Testis (tissue), 3 donors: ENCODE data around the gene ADPRHL1. TPM values are rescaled to one million over a fixed set of nuclear protein-coding genes. Genes with fewer than 3 reads are reported as not detected.

ENCODE experiments used
- DNase-seq: peaks from one replicate; pipeline ENCODE4 v3.0.0-alpha.2; 2019
- H3K27ac ChIP-seq, 2 donors: fragments of 200-600 bp; sonication (generic); one replicate each; pipeline ENCODE4 v1.5.1; 2019
- H3K27me3 ChIP-seq: fragments of 200-600 bp; sonication (generic); one replicate; pipeline ENCODE4 v1.5.1; 2019
- H3K36me3 ChIP-seq: fragments of 200-600 bp; sonication (generic); one replicate; pipeline ENCODE4 v1.5.1; 2017; ENCODE audit warnings: low read depth; ENCODE audit errors: missing control alignments
- H3K4me1 ChIP-seq: fragments of 200-600 bp; sonication (generic); one replicate; pipeline ENCODE4 v1.5.1; 2019
- H3K4me3 ChIP-seq, 2 donors: fragments of 200-600 bp; sonication (generic); one replicate each; pipeline ENCODE4 v1.5.1; 2017 to 2019
- H3K9me3 ChIP-seq: fragments of 200-600 bp; sonication (generic); one replicate; pipeline ENCODE4 v1.5.1; 2017
- POLR2A ChIP-seq: fragments of 450-650 bp; IDR thresholded peaks from one replicate; pipeline ENCODE4 v1.6.1; 2017; ENCODE audit warnings: antibody characterized with exemption, mild to moderate bottlenecking, moderate library complexity
- WGBS, 2 donors: methylation state at CpG; one replicate each; pipeline ENCODE4 v1.1.5; 2018; 5-methylcytosine and 5-hydroxymethylcytosine counted together
- intact Hi-C: fragments of 100-400 bp; cut with DNase I; formaldehyde crosslinking; loops from one replicate; pipeline ENCODE4 v1.15.1; 2023; ENCODE audit warnings: low total_unique reads
- polyA plus RNA-seq: library from polyadenylated mRNA; stranded (reverse); fragments of 350-450 nt; fragmentation: Illumina TruSeq; extraction: RNeasy Lipid Tissue Mini Kit (QIAGEN cat#74804); gene quantifications from one replicate; pipeline ENCODE4 v1.2.3, GENCODE V29; 2014; ENCODE audit warnings: low read depth, low replicate concordance; ENCODE audit not compliant: insufficient read depth
- total RNA-seq, 2 donors: library from RNA; depleted of rRNA; stranded (reverse); fragments of >200 nt; gene quantifications; one replicate each; pipeline ENCODE4 v1.2.3, GENCODE V29; 2016
- TF ChIP-seq, protein P1 (sequence below), 3 experiments: fragments of 450-650 bp in 2 of 3; fragments of 200-600 bp in 1 of 3; sonication (generic) in 1 of 3; IDR thresholded peaks; one replicate each; pipeline ENCODE4 v1.5.1; 2016 to 2019; ENCODE audit warnings: antibody characterized with exemption in 3 of 3, mild to moderate bottlenecking in 2 of 3, moderate library complexity in 1 of 3

Gene ADPRHL1
- total and polyA plus RNA-seq, 3 donors from 2014 or later = 6.2 to 9.3 (median 6.6) TPM

- WGBS, 2 donors = 93 to 94% methylated on average over 10 of the region's 10 CpGs
- intact Hi-C loops = no loop called here
- Histone ChIP-seq H3K27me3 (no peaks in the 10 kb centered on the region), H3K9me3 (no peaks in the 10 kb centered on the region), H3K4me3 (no peak overlapping the region), H3K36me3 (no peaks in the 10 kb centered on the region), H3K27ac (no peak overlapping the region), H3K4me1 (no peaks in the 10 kb centered on the region)
- no peak for DNase-seq
- TF ChIP-seq, protein P1, sequence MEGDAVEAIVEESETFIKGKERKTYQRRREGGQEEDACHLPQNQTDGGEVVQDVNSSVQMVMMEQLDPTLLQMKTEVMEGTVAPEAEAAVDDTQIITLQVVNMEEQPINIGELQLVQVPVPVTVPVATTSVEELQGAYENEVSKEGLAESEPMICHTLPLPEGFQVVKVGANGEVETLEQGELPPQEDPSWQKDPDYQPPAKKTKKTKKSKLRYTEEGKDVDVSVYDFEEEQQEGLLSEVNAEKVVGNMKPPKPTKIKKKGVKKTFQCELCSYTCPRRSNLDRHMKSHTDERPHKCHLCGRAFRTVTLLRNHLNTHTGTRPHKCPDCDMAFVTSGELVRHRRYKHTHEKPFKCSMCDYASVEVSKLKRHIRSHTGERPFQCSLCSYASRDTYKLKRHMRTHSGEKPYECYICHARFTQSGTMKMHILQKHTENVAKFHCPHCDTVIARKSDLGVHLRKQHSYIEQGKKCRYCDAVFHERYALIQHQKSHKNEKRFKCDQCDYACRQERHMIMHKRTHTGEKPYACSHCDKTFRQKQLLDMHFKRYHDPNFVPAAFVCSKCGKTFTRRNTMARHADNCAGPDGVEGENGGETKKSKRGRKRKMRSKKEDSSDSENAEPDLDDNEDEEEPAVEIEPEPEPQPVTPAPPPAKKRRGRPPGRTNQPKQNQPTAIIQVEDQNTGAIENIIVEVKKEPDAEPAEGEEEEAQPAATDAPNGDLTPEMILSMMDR (IDR thresholded peaks at IDR 0.05) = no peak
- no peak for TF ChIP-seq POLR2A
Observed at GRCh38 chr13:113470073-113470472, 16.8 kb upstream of the ADPRHL1 start.

DNA sequence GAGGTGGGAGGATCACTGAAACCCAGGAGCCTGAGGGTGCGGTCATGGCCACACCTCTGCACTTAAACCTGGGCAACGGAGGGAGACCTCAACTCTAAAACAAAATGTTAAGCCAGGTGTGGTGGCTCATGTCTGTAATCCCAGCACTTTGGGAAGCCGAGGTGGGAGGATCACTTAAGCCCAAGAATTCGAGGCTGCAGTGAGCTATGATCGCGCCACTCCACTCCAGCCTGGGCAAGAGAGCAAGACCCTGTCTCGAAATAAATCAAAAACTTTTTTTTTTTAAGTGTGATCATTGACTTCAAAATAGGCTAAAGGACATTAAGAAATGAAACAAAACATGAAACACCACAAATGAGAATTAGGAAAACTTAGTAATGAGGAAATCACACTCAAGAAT, 16.3 kb upstream of the ADPRHL1 start:
- DNase-seq = no peak
- Histone ChIP-seq H3K27me3 (no peaks in the 10 kb centered on the region), H3K4me1 (no peaks in the 10 kb centered on the region), H3K27ac (no peak overlapping the region), H3K36me3 (no peaks in the 10 kb centered on the region), H3K4me3 (no peak overlapping the region), H3K9me3 (no peaks in the 10 kb centered on the region)
- intact Hi-C loops = no loop called here
- TF ChIP-seq, protein P1 (IDR thresholded peaks at IDR 0.05) = no peak
- WGBS, 2 donors = 91 to 94% methylated on average over 7 of the region's 7 CpGs

DNA sequence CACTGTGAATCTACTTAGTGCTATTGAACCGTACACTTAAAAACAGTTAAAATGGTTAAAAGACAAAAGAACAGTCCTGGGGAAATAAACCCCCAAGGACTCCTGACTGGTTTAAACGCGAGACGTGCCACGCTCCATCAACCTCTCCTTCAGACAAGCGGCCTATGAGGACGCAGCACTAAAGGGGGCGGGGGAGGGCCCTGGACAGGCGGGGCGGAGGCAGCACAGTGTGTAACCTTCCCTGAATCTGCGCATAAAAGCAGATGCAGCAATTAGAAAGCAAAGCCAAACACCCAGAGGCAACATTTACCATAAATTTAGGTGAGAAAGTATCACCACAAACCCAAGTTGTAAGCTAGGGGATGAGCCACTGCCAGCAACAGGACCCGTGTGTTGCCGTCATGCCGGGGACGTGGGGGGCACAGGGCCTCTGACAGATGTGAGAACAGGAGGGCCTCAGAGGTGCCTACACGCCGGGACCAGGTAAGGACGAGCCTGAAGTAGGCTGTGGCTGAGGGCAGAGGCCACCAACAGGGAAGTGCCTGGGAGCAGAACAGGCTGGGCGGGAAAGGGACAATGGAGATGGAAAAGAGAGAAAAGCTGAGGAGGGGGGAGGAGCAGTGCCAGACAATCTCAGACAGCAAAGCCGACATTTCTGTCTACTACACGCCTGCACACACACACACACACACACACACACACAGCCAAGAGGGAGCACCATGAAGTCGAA, 15.3 kb upstream of the ADPRHL1 start:
- Histone ChIP-seq H3K9me3 (no peaks in the 10 kb centered on the region), H3K27me3 (no peaks in the 10 kb centered on the region), H3K36me3 (no peaks in the 10 kb centered on the region), H3K4me1 (no peaks in the 10 kb centered on the region), H3K27ac (no peak overlapping the region), H3K4me3 (no peak overlapping the region)
- 77 to 78% methylated on average over 22 of the region's 22 CpGs for WGBS, 2 donors
- intact Hi-C loops = no loop called here
- DNase-seq = no peak
- TF ChIP-seq POLR2A = no peak
- TF ChIP-seq, protein P1 (IDR thresholded peaks at IDR 0.05) = no peak

DNA sequence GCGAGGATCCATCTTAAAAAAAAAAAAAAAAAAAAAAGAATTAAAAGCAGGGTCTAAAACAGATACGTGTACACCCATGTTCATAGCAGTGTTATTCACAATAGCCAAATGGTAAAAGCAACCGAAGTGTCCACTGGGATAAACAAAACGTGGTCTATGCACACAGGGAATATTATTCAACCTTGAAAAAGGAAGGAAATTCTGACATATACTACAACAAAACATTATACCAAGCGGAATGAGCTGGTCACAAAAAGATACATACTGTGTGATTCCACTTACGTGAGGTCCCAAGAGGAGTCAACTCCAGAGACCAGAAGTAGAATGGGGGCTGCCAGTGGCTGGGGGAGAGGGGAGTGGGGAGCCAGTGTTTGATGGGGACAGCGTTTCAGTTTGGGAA, 14.7 kb upstream of the ADPRHL1 start:
- Histone ChIP-seq H3K4me3 (no peak overlapping the region), H3K27ac (no peak overlapping the region), H3K9me3 (no peaks in the 10 kb centered on the region), H3K4me1 (no peaks in the 10 kb centered on the region), H3K27me3 (no peaks in the 10 kb centered on the region), H3K36me3 (no peaks in the 10 kb centered on the region)
- WGBS, 2 donors = 78 to 94% methylated on average over 7 of the region's 7 CpGs
- intact Hi-C loops = no loop called here
- TF ChIP-seq, protein P1 (IDR thresholded peaks at IDR 0.05) = no peak
- no peak for TF ChIP-seq POLR2A
- no peak for DNase-seq

- Histone ChIP-seq H3K9me3 (no peaks in the 10 kb centered on the region), H3K36me3 (no peaks in the 10 kb centered on the region), H3K27me3 (no peaks in the 10 kb centered on the region), H3K27ac (no peak overlapping the region), H3K4me1 (no peaks in the 10 kb centered on the region), H3K4me3 (no peak overlapping the region)
- no peak for TF ChIP-seq POLR2A
- TF ChIP-seq, protein P1 (IDR thresholded peaks at IDR 0.05) = no peak
- DNase-seq = no peak
- WGBS, 2 donors = 92 to 100% methylated on average over 3 of the region's 3 CpGs
- intact Hi-C loops = no loop called here
Observed at GRCh38 chr13:113466383-113466782, 13.1 kb upstream of the ADPRHL1 start.
